Measurements from ENCODE around the gene CHRNB4. TPM values are rescaled to one million over a fixed set of nuclear protein-coding genes. Genes with fewer than 3 reads are reported as not detected.

The CHRNB4 gene
- total and polyA plus RNA-seq, 2 of the 8 experiments (the other 6 are each of a cell fraction or from before 2014, with no cell fraction given): 2.4 to 4.5 TPM

DNA sequence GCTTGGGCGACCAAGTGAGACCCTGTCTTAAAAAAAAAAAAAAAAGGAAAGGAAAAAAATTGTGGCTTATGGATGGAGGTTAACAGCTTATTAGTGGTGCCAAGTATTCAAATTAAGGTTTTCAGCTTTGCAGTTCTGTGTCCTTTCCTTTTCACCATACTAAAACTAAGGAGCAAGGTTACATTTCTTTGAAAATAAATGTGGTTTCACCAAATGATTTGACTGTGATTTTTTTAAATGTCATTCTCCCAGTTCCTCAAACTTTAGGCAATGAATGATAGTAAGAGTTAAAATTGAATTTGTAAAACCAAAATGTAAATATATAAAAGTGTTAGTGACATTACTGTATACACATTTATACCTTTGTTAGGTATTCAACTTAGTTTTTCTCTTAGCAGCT lies 66.1 kb downstream of the CHRNB4 start (continued):
- TF ChIP-seq, protein P1, sequence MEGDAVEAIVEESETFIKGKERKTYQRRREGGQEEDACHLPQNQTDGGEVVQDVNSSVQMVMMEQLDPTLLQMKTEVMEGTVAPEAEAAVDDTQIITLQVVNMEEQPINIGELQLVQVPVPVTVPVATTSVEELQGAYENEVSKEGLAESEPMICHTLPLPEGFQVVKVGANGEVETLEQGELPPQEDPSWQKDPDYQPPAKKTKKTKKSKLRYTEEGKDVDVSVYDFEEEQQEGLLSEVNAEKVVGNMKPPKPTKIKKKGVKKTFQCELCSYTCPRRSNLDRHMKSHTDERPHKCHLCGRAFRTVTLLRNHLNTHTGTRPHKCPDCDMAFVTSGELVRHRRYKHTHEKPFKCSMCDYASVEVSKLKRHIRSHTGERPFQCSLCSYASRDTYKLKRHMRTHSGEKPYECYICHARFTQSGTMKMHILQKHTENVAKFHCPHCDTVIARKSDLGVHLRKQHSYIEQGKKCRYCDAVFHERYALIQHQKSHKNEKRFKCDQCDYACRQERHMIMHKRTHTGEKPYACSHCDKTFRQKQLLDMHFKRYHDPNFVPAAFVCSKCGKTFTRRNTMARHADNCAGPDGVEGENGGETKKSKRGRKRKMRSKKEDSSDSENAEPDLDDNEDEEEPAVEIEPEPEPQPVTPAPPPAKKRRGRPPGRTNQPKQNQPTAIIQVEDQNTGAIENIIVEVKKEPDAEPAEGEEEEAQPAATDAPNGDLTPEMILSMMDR (IDR thresholded peaks at IDR 0.05; ENCODE audit: control extremely low read depth in 1 of 3, insufficient read depth in 1 of 3, low read depth in 1 of 3, low read length in 3 of 3): no peak
- TF ChIP-seq PHF8 (conservative IDR thresholded peaks at IDR 0.05; ENCODE audit: low read depth, low read length): no peak
- TF ChIP-seq KDM5A (IDR thresholded peaks at IDR 0.05; ENCODE audit: low read length): no peak
- no peak for TF ChIP-seq BACH1 (IDR thresholded peaks at IDR 0.05; ENCODE audit: low read length)
- no peak for TF ChIP-seq RFX5 (IDR thresholded peaks at IDR 0.05; ENCODE audit: borderline replicate concordance, low read depth, low read length)

Small RNA genes lying within 50 kb of the gene (small RNA-seq; reads per million reads assigned to genes)
- gene AC067863.2 (ENCODE audit: insufficient read depth): not detected

Other genes starting within 250 kb of the CHRNB4 start
- gene IREB2, start 203.0 kb downstream of the CHRNB4 start, total RNA-seq (2021; fragmentation: NEBNext Ultra II Directional; extraction: Animal tissue kit (Norgen Biotek cat#: 25700)): 99.7 and 103 TPM in 2 replicates
- 15.7 and 21.0 TPM in 2 replicates for gene IREB2, start 203.0 kb downstream of the CHRNB4 start, polyA plus RNA-seq (2011; rRNA removed)
- 3.1 and 3.7 TPM in 2 replicates for gene HYKK, start 133.6 kb downstream of the CHRNB4 start, total RNA-seq (2021; fragmentation: NEBNext Ultra II Directional; extraction: Animal tissue kit (Norgen Biotek cat#: 25700))
- 1.7 and 2.0 TPM in 2 replicates for gene HYKK, start 133.6 kb downstream of the CHRNB4 start, polyA plus RNA-seq (2011; rRNA removed)
- gene PSMA4, start 100.8 kb downstream of the CHRNB4 start, total RNA-seq (2021; fragmentation: NEBNext Ultra II Directional; extraction: Animal tissue kit (Norgen Biotek cat#: 25700)): 336 and 348 TPM in 2 replicates
- 217 and 445 TPM in 2 replicates for gene PSMA4, start 100.8 kb downstream of the CHRNB4 start, polyA plus RNA-seq (2011; rRNA removed)
- gene CHRNA5, start 75.7 kb downstream of the CHRNB4 start, total RNA-seq (2021; fragmentation: NEBNext Ultra II Directional; extraction: Animal tissue kit (Norgen Biotek cat#: 25700)): 29.3 and 31.4 TPM in 2 replicates
- 5.4 and 13.5 TPM in 2 replicates for gene CHRNA5, start 75.7 kb downstream of the CHRNB4 start, polyA plus RNA-seq (2011; rRNA removed)
- 2.1 TPM in 2 replicates for gene CHRNA3, start 20.2 kb downstream of the CHRNB4 start, total RNA-seq (2021; fragmentation: NEBNext Ultra II Directional; extraction: Animal tissue kit (Norgen Biotek cat#: 25700))
- 4.4 and 4.7 TPM in 2 replicates for gene CHRNA3, start 20.2 kb downstream of the CHRNB4 start, polyA plus RNA-seq (2011; rRNA removed)
- 43.1 and 45.2 TPM in 2 replicates for gene ADAMTS7, start 170.3 kb upstream of the CHRNB4 start, total RNA-seq (2021; fragmentation: NEBNext Ultra II Directional; extraction: Animal tissue kit (Norgen Biotek cat#: 25700))
- gene ADAMTS7, start 170.3 kb upstream of the CHRNB4 start, polyA plus RNA-seq (2011; rRNA removed): 27.9 and 54.6 TPM in 2 replicates
- gene MORF4L1, start 231.7 kb upstream of the CHRNB4 start, total RNA-seq (2021; fragmentation: NEBNext Ultra II Directional; extraction: Animal tissue kit (Norgen Biotek cat#: 25700)): 533 and 562 TPM in 2 replicates
- 127 and 260 TPM in 2 replicates for gene MORF4L1, start 231.7 kb upstream of the CHRNB4 start, polyA plus RNA-seq (2011; rRNA removed)